Activated T-cell treated with anti-CD3 and anti-CD28 coated beads, Interleukin-2, amount 50 U/mL, for 24 hours (primary cell): Measurements from ENCODE around the gene CKS1B.
A peak's percentile ranks its signal among the peaks of the same experiment; 100 is the strongest.

Experiments
- DNase-seq: peaks from one replicate; pipeline ENCODE4 v3.0.0-alpha.2; 2020
- H3K27ac Mint-ChIP-seq: 2 replicates; pipeline ENCODE4 v1.8.0; 2020; ENCODE audit warnings: mild to moderate bottlenecking, mixed read lengths
- H3K27me3 Mint-ChIP-seq: 2 replicates; pipeline ENCODE4 v1.8.0; 2020; ENCODE audit warnings: mixed read lengths
- H3K36me3 Mint-ChIP-seq: 2 replicates; pipeline ENCODE4 v1.8.0; 2020; ENCODE audit warnings: low read depth, mixed read lengths
- H3K4me1 Mint-ChIP-seq: 2 replicates; pipeline ENCODE4 v1.8.0; 2020; ENCODE audit warnings: low read depth, mixed read lengths
- H3K4me3 Mint-ChIP-seq: 2 replicates; pipeline ENCODE4 v1.8.0; 2020; ENCODE audit warnings: mild to moderate bottlenecking, moderate library complexity, mixed read lengths
- H3K9me3 Mint-ChIP-seq: 2 replicates; pipeline ENCODE4 v1.8.0; 2020; ENCODE audit warnings: mixed read lengths

Gene CKS1B

DNA sequence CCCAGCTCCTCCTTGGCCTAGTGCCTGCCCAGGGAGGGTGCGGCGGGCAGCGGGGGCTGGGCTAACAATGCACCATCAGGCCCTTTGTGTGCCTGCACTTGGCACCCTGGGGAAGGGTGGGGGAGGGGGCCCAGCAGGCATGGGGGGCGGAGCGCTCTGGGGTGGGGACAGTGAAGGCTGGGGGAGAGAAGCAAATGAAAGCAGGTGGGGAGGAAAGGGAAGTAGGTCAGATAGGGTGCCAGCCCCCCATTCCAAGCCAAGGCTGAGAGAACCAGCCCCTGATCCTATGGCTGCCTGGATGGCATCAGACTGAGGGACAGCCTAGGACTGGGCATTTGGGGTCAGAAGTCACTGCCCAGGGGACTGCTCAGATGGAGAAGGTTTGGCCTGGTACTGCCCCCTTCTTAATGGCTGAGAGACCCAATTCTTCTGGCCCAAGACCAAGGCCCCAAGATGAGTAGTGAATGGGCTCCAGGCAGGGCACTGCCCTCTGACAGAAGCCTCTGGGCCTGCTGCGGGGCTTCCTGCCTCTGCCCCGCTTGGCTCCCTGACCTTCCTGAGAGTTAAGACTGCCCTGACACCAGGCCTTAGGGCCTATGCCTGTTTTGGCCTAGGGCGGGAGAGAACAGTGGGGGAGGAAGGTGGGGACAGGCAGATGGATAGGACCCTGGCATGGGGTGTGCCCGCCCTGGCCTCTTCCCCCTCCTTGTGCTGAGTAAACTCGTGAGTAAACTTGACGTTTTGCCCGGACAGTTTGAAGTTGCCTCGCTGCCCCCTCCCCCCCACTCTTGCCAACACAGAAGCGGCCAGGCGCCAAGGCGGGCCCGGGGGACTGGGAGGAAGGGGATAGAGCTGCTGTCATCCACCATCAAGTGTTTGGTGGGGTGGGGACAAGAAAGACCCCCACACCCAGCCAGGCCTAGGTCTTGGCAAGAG is 30.9 kb downstream of the CKS1B start:
- peaks cover 64% of the 10 kb centered on the region for H3K4me1 Mint-ChIP-seq

DNA sequence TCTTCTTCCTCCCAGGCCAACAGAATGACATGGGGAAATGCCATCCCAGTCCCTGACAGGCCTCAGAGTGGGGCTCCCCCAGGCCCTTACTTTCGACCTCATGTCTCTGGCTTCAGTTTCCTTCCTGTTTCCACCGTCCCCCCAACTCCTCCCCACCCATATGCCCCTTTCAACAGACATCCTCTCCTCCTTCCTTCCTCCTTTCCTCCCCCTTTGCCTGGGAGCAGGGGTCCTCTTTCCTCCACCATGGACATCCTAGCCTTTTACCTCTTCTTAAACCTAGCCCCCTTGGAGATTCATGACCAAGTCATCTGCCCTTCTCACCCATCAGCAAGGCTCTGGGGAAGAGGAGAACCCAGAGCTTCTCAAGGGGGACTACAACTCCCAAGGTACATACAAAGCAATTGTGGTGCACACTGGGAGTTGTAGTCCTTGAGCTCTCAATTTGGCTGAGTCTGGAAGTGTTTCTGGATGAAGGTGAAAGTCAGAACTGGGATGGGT is 32.2 kb downstream of the CKS1B start:
- Mint-ChIP-seq H3K27ac (peak overlapping the region; percentile 91), H3K36me3 (peaks cover 33% of the 10 kb centered on the region), H3K4me1 (peaks cover 66% of the 10 kb centered on the region), H3K4me3 (peak overlapping the region; percentile 66), H3K27me3 (no peaks in the 10 kb centered on the region), H3K9me3 (no peaks in the 10 kb centered on the region)
- DNase-seq, result peak; percentile 63

More for the DNA sequence above, 30.9 kb downstream of the CKS1B start:
- H3K4me3 Mint-ChIP-seq, result peak overlapping the region; percentile 66
- H3K9me3 Mint-ChIP-seq, result no peaks in the 10 kb centered on the region
- peaks cover 25% of the 10 kb centered on the region for H3K36me3 Mint-ChIP-seq
- H3K27me3 Mint-ChIP-seq, result no peaks in the 10 kb centered on the region
- H3K27ac Mint-ChIP-seq, result peak overlapping the region; percentile 91
- no peak for DNase-seq

DNA sequence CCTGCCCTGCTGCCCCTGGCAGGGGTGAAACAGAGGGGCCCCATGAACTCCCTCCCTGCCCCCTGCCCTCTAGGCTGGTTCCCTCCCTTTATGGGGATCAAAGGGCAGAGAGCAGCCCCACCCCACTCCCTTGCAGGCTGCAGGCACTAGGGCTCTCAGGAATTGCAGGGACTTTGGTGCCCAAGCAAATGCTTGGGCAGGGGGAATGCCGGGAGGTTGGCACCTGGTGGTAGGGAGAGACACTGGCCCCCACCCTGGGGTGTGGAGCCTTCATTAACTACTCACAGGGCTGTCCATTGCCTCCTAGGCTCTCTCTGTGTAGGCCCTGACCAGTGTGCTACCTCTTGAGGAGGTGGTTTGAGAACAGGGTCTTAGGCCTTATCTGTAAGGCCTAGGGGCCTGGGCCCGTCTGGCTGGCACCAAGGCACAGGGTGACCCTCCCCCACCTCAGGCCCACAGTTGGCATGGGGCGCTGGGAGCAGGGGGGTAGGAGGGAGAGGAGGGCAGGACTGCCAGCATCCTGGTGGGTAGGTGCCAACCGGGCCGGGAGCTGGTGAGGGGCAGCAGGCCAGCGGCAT is 32.9 kb downstream of the CKS1B start:
- no peak overlapping the region for H3K4me3 Mint-ChIP-seq

DNA sequence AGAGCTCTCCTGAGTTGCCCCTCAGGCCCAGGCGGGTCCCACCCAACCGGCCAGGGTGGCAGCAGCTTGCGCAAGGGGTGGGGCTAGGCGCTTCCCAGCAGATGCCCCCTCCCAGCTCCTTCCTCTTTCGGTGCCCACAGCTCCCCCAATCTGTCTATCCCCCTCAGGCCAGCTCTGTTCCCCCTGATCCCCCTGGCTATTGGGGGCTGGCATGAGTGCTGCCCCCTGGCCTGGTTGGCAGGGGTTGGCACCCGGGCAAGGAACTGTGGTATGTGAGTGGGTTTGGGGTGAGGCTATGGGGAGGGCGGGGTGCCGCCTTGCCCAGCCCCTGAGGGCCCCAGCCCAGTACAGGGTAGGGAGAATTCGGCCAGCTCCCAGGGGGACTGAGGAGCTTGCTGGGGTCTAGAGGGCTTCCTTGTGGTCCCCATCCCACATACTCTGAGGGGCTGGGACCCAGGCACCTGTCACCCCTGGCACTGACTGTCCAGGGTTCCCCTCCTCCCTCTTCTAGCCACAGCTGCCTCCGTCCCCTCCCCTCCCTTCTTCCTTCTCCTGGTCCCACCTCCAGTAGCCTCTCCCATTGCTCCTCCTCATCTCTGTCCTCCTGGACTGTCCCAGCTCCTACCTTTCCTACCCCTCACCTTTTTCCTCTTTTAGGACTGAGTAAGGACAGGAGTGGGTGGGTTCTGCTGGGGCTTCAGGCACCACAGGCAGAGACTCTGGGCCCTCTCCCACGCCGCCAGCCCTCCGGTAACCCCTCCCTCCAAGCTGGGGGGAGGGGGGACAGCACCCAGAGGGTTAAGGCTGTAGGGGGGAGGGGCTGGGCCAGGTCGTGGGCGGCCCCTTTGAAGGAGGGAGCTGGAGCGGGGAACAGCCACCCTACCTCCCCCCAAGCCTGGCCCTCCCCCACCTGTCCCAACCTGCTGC is 33.8 kb downstream of the CKS1B start:
- H3K27me3 Mint-ChIP-seq, result no peaks in the 10 kb centered on the region
- peak overlapping the region; percentile 91 for H3K4me3 Mint-ChIP-seq
- H3K27ac Mint-ChIP-seq, result peak overlapping the region; percentile 96
- H3K36me3 Mint-ChIP-seq, result peaks cover 44% of the 10 kb centered on the region
- peak; percentile 78 for DNase-seq
- no peaks in the 10 kb centered on the region for H3K9me3 Mint-ChIP-seq
- peaks cover 79% of the 10 kb centered on the region for H3K4me1 Mint-ChIP-seq

More for the DNA sequence above, 32.9 kb downstream of the CKS1B start:
- Mint-ChIP-seq H3K27ac (peak overlapping the region; percentile 91), H3K36me3 (peaks cover 38% of the 10 kb centered on the region), H3K4me1 (peaks cover 73% of the 10 kb centered on the region), H3K27me3 (no peaks in the 10 kb centered on the region), H3K9me3 (no peaks in the 10 kb centered on the region)
- DNase-seq, result peak; percentile 48

GRCh38 chr1:155009221-155009711 is 34.8 kb downstream of the CKS1B start:
- H3K27ac Mint-ChIP-seq, result peak overlapping the region; percentile 96
- H3K27me3 Mint-ChIP-seq, result no peaks in the 10 kb centered on the region
- peaks cover 80% of the 10 kb centered on the region for H3K4me1 Mint-ChIP-seq
- H3K9me3 Mint-ChIP-seq, result no peaks in the 10 kb centered on the region
- peaks cover 48% of the 10 kb centered on the region for H3K36me3 Mint-ChIP-seq
- H3K4me3 Mint-ChIP-seq, result peak overlapping the region; percentile 91
- DNase-seq, result peak; percentile 62

- Mint-ChIP-seq H3K9me3 (no peaks in the 10 kb centered on the region), H3K27ac (peak overlapping the region; percentile 96), H3K4me1 (peaks cover 79% of the 10 kb centered on the region), H3K36me3 (peaks cover 50% of the 10 kb centered on the region), H3K27me3 (no peaks in the 10 kb centered on the region), H3K4me3 (peak overlapping the region; percentile 91)
- DNase-seq, result no peak
These were observed 35.3 kb downstream of the CKS1B start for GRCh38 chr1:155009742-155010141.

GRCh38 chr1:155010211-155010918 is 35.9 kb downstream of the CKS1B start:
- DNase-seq, result peak; percentile 57

DNA sequence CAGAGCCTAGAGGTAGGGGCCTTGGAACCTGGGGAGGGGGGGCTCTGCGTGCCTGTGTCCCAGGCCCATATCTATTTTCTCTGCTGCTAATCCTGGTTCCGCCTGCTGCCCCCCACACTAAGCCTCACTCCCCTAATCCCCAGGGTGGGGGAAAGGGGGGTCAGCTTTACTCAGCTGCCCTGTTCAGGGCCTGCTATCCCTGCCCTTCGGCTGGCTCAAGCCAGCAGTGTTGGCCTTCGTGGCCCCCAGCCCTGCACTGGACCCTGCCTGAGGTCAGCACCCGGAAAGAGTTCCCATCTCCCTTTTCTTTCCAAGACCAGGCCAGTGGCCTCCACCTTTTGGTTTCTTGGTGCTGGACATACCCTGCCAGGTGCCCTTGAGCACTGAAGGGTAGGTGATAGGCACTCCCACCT is 36.5 kb downstream of the CKS1B start:
- Mint-ChIP-seq H3K4me1 (peaks cover 80% of the 10 kb centered on the region), H3K4me3 (peak overlapping the region; percentile 91)

More at GRCh38 chr1:155010211-155010918, 35.9 kb downstream of the CKS1B start:
- Mint-ChIP-seq H3K36me3 (peaks cover 55% of the 10 kb centered on the region), H3K27me3 (no peaks in the 10 kb centered on the region), H3K4me3 (peak overlapping the region; percentile 91), H3K9me3 (no peaks in the 10 kb centered on the region), H3K4me1 (peaks cover 80% of the 10 kb centered on the region), H3K27ac (peak overlapping the region; percentile 96)

GRCh38 chr1:155011437-155012025 is 37.0 kb downstream of the CKS1B start:
- Mint-ChIP-seq H3K27me3 (no peaks in the 10 kb centered on the region), H3K27ac (peak overlapping the region; percentile 96), H3K4me1 (peaks cover 80% of the 10 kb centered on the region), H3K9me3 (no peaks in the 10 kb centered on the region), H3K36me3 (peaks cover 65% of the 10 kb centered on the region), H3K4me3 (peak overlapping the region; percentile 91)
- no peak for DNase-seq

More for the DNA sequence above, 36.5 kb downstream of the CKS1B start:
- no peaks in the 10 kb centered on the region for H3K27me3 Mint-ChIP-seq
- peak overlapping the region; percentile 96 for H3K27ac Mint-ChIP-seq
- DNase-seq, result no peak
- no peaks in the 10 kb centered on the region for H3K9me3 Mint-ChIP-seq
- H3K36me3 Mint-ChIP-seq, result peaks cover 60% of the 10 kb centered on the region

DNA sequence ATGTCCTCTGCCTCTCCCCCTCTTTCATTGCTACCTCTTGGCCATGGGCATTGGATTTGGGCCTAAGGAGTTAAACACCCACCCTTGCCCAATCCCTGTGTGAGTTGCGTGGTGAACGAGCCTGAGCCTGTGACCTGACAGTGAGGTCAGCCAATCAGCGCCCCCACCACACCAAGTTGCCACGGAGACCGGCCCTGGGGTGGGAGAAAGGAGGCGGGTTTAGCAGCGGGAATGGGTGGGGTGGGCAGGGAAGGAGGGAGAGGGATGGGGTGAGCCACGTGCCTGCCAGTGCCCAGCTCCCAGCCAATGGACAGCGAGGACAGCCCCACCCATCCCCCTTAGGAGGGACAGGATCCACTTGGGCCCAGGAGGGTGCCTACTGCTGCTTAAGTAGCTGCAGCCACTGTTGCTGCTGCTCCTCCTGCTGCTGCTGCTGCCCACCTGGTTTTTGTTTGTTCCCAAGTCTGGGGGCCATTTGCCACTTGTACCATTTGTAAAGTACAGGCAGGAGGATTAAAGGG is 37.6 kb downstream of the CKS1B start:
- peak overlapping the region; percentile 64 for H3K4me3 Mint-ChIP-seq
- peaks cover 71% of the 10 kb centered on the region for H3K36me3 Mint-ChIP-seq
- H3K9me3 Mint-ChIP-seq, result no peaks in the 10 kb centered on the region
- peak; percentile 49 for DNase-seq
- H3K27me3 Mint-ChIP-seq, result no peaks in the 10 kb centered on the region
- H3K27ac Mint-ChIP-seq, result peak overlapping the region; percentile 91
- peaks cover 80% of the 10 kb centered on the region for H3K4me1 Mint-ChIP-seq

- Mint-ChIP-seq H3K27me3 (no peaks in the 10 kb centered on the region), H3K4me3 (peak overlapping the region; percentile 64), H3K36me3 (peaks cover 76% of the 10 kb centered on the region), H3K9me3 (no peaks in the 10 kb centered on the region), H3K4me1 (peaks cover 80% of the 10 kb centered on the region), H3K27ac (peak overlapping the region; percentile 91)
- no peak for DNase-seq
These were observed 38.5 kb downstream of the CKS1B start for GRCh38 chr1:155012776-155013602.

DNA sequence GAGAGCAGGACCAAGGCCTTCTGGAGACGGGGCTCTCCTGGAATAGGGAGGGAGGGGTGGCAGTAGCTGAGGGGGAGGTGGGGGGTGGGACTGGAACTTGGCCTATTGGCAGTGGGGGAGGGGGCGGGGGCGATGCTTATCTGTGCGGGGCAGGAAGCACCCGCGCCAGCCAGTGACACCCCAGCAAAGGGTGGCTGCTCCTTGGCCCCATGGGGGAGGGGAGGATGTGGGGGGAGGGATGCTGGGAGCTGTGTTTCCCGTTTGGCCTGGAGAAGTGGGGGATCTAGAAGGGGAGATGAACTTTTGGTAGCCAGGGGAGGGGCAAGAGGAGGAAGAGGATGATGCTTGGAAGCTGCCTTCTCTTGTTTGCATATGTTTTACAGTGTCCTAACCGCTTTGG is 39.2 kb downstream of the CKS1B start:
- peak overlapping the region; percentile 64 for H3K4me3 Mint-ChIP-seq
- peak overlapping the region; percentile 91 for H3K27ac Mint-ChIP-seq
- no peak for DNase-seq
- no peaks in the 10 kb centered on the region for H3K9me3 Mint-ChIP-seq
- peaks cover 76% of the 10 kb centered on the region for H3K36me3 Mint-ChIP-seq
- H3K27me3 Mint-ChIP-seq, result no peaks in the 10 kb centered on the region
- peaks cover 77% of the 10 kb centered on the region for H3K4me1 Mint-ChIP-seq
